Activated naive CD8-positive, alpha-beta T cell treated with anti-CD3 and anti-CD28 coated beads, Interleukin-2, amount 10 ng/mL, durations not matched to agents 7 days and 5 days (primary cell): ENCODE data around the gene PAX5. TPM values are rescaled to one million over a fixed set of nuclear protein-coding genes. Genes with fewer than 3 reads are reported as not detected.

Source experiments
- ATAC-seq: fragments of 150-1000 bp; cut with Tn5 transposase; one replicate; pipeline ENCODE4 v1.10.0; 2021; ENCODE audit warnings: low read depth, moderate library complexity
- POLR2A ChIA-PET: fragments of 350-600 bp; sonication (Branson Sonifier 250); formaldehyde crosslinking; loops from one replicate; lab custom pipeline; 2021; ENCODE audit warnings: antibody characterized with exemption; lab: Charles Lee
- DNase-seq: peaks from one replicate; pipeline ENCODE4 v3.0.0; 2021
- H3K27ac Mint-ChIP-seq: one replicate; pipeline ENCODE4 v1.8.0; 2022; ENCODE audit warnings: mild to moderate bottlenecking, mixed read lengths
- H3K27me3 Mint-ChIP-seq: one replicate; pipeline ENCODE4 v1.8.0; 2022; ENCODE audit warnings: mild to moderate bottlenecking, moderate library complexity, mixed read lengths
- H3K36me3 Mint-ChIP-seq: one replicate; pipeline ENCODE4 v1.8.0; 2021; ENCODE audit warnings: mild to moderate bottlenecking, mixed read lengths
- H3K4me1 Mint-ChIP-seq: one replicate; pipeline ENCODE4 v1.8.0; 2021; ENCODE audit warnings: mixed read lengths
- H3K4me3 Mint-ChIP-seq: one replicate; pipeline ENCODE4 v1.8.0; 2022; ENCODE audit warnings: mild to moderate bottlenecking, moderate library complexity, mixed read lengths
- H3K9me3 Mint-ChIP-seq: one replicate; pipeline ENCODE4 v1.8.0; 2021; ENCODE audit warnings: mixed read lengths
- total RNA-seq, 2 experiments: library from RNA; stranded (reverse); gene quantifications; one replicate each; pipeline ENCODE4 v1.2.3, GENCODE V29; 2021

Gene PAX5
- total RNA-seq, 2 experiments from 2014 or later, result 0.89 to 1.1 TPM

DNA sequence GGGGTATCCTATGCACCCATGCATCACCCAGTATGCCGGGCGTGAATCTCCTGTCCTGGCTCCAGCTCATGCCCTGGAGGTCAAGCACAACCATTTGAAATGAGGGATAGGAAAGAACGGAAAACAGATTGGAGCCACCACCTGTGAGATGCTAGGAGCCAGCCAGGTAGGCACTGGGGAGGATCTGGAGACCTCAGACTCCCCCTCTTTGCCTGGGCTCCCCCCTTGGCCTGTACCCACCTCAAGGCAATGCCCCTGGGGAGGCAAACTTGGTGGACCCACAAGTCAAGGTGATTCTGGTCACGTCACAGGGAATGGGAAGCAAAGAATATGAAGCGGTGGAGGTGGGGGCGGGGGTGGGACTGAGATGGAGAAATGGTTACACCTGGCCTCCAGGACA is 92.6 kb downstream of the PAX5 start:
- Mint-ChIP-seq H3K9me3 (no peaks in the 10 kb centered on the region), H3K27ac (no peak overlapping the region), H3K27me3 (peaks cover 21% of the 10 kb centered on the region), H3K36me3 (no peaks in the 10 kb centered on the region), H3K4me1 (no peaks in the 10 kb centered on the region), H3K4me3 (no peak overlapping the region)
- ATAC-seq, result no peak
- POLR2A ChIA-PET, result no interaction called here
- DNase-seq, result no peak

DNA sequence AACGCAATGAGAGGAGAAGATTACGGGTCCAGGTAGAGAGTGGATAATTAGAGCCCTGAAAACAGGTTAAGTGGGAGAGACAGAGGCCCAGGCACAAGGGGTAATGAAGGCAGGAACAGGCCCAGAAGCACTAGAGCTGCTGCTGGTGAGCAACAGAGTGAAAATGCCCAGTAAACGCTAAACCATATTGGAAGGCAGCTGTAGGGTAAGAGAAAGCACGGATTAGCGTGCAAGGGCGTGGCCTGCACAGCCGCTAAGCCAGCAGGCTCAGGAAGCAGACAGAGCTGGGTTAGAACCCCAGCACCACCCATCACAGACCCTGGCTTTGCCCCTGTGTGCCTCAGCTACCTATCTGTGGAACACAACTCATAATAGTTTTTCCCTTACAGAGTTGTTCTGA is 93.2 kb downstream of the PAX5 start:
- Mint-ChIP-seq H3K27me3 (peaks cover 17% of the 10 kb centered on the region), H3K4me1 (no peaks in the 10 kb centered on the region), H3K27ac (no peak overlapping the region), H3K4me3 (no peak overlapping the region), H3K36me3 (no peaks in the 10 kb centered on the region), H3K9me3 (no peaks in the 10 kb centered on the region)
- DNase-seq (no peak), ATAC-seq (no peak)
- POLR2A ChIA-PET, result no interaction called here

DNA sequence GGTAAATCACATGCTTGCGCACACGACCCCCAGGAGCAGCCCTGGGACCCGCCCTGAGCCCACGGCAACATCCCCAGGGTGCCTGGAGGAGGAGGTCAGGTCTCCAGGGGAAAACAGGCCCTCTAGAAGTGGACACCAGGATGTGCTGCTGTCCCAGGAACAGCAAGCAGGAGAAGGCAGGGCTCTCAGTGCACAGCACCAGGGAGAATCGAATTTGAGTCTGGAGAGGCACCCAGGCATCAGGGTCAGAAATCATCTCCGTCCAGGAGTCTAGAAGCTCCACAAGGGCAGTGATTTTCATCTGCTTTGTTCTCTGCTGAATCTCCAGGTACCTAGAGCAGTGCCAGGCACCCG is 93.6 kb downstream of the PAX5 start:
- no peak for ATAC-seq
- Mint-ChIP-seq H3K27me3 (peaks cover 17% of the 10 kb centered on the region), H3K4me1 (no peaks in the 10 kb centered on the region), H3K36me3 (no peaks in the 10 kb centered on the region), H3K4me3 (no peak overlapping the region), H3K27ac (no peak overlapping the region), H3K9me3 (no peaks in the 10 kb centered on the region)
- POLR2A ChIA-PET, result no interaction called here
- no peak for DNase-seq

DNA sequence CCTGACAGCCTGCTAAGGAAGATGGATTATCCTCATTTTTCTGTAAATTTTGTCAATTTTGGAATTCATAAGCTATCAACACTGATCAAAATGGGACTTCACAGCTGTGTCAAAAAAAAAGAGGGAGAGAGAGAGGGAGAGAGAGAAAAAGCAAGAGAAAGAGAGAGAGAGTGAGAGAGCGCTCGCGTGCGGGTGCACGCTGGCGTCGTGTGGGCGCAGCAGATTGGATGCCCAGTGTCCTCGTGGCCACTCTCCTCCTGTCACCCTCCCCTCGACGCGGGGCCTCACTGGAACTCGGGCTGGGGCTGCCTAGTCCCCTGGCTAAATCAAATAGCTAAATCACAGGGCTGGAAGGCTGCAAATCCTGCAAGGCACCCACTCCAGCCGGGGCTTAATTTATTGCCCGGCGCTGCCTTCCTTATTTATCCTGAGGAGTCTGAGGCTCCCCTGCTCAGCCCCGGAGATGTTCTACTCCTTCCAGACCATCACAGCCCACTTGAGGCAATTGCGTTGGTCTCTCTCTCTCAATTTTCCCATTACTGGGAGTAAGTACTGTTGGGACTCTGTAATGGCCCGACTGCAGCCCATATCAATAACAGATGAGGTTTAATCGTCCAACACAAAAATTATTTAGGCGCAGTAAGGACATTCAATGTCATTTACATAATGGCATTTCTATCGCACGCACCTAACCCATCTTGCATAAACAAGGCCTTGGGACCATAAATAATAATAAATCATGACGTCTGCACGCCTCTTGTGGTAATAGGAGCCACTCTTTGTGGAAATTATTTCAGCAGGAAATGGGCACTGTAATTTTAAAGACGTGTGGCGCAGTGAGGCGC is 94.2 kb downstream of the PAX5 start:
- no peak for DNase-seq
- no peak overlapping the region for H3K4me3 Mint-ChIP-seq
- peaks cover 17% of the 10 kb centered on the region for H3K27me3 Mint-ChIP-seq
- no peaks in the 10 kb centered on the region for H3K9me3 Mint-ChIP-seq
- ATAC-seq, result no peak
- no peak overlapping the region for H3K27ac Mint-ChIP-seq
- POLR2A ChIA-PET, result no interaction called here
- H3K4me1 Mint-ChIP-seq, result no peaks in the 10 kb centered on the region
- H3K36me3 Mint-ChIP-seq, result no peaks in the 10 kb centered on the region

DNA sequence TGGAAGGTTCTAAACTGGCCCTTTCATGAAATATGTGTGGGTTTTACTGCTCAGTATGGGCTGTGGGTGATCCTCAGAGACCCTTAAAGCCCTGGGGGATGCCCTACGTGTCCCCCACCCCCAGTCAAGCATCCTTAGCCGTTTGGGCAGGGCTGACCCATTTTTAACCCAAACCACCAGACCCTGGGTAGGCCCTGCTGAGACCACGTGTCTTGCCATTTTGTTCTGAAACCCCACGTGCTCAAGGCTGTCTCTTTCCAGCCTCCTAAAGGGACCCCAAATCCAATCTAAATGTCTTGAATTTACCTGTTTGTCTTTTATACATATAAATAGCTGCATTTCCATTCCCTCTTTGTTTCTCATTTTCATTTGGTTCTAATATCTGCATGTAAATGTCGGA is 94.9 kb downstream of the PAX5 start:
- H3K4me3 Mint-ChIP-seq, result no peak overlapping the region
- no peaks in the 10 kb centered on the region for H3K36me3 Mint-ChIP-seq
- H3K4me1 Mint-ChIP-seq, result no peaks in the 10 kb centered on the region
- no peak overlapping the region for H3K27ac Mint-ChIP-seq
- H3K9me3 Mint-ChIP-seq, result no peaks in the 10 kb centered on the region
- ATAC-seq, result no peak
- DNase-seq, result no peak
- POLR2A ChIA-PET, result no interaction called here
- peaks cover 17% of the 10 kb centered on the region for H3K27me3 Mint-ChIP-seq

DNA sequence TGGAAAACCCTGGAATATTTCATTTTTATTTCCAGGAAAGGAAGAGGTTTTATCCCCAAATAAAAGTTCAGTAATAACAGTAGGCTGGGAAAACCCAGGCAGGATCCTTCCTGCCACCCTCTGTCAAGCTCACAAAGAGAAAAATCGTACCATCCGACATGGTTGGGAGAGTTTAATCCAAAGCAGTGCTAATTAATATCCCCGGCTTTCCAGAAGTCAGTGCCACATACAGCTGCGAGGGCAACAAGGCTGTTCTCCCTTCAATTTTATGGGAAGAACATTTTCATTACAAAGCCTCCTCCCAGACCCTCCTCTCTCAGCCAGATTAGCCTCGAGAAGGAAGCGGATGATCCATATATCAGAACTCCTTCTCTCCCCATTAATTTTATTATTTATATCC is 95.5 kb downstream of the PAX5 start:
- H3K36me3 Mint-ChIP-seq, result no peaks in the 10 kb centered on the region
- no peak overlapping the region for H3K4me3 Mint-ChIP-seq
- POLR2A ChIA-PET, result no interaction called here
- H3K27ac Mint-ChIP-seq, result no peak overlapping the region
- peaks cover 17% of the 10 kb centered on the region for H3K27me3 Mint-ChIP-seq
- no peak for DNase-seq
- no peaks in the 10 kb centered on the region for H3K4me1 Mint-ChIP-seq
- no peaks in the 10 kb centered on the region for H3K9me3 Mint-ChIP-seq
- ATAC-seq, result no peak

DNA sequence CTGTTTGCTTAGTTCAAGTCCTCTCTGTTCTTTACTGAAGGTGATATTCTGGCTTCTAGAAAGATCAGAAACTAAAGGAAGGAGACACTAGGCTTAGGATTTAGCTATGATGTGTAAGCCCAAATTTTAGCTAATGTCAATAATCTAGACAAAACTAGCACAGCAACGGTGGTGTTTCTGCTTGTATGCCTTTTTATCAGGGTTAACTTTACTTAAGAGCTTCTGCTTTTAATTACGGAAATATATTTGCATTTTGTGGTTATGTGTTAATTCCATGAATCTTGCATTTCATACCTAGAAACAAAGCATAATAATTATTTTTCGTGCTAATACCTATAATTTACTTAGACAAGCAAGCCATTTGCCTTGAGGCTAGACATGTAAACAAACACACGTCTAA is 96.1 kb downstream of the PAX5 start:
- no peak for ATAC-seq
- DNase-seq, result no peak
- no peaks in the 10 kb centered on the region for H3K36me3 Mint-ChIP-seq
- POLR2A ChIA-PET, result no interaction called here
- H3K27ac Mint-ChIP-seq, result no peak overlapping the region
- H3K4me1 Mint-ChIP-seq, result no peaks in the 10 kb centered on the region
- H3K9me3 Mint-ChIP-seq, result no peaks in the 10 kb centered on the region
- H3K27me3 Mint-ChIP-seq, result peaks cover 17% of the 10 kb centered on the region
- no peak overlapping the region for H3K4me3 Mint-ChIP-seq

DNA sequence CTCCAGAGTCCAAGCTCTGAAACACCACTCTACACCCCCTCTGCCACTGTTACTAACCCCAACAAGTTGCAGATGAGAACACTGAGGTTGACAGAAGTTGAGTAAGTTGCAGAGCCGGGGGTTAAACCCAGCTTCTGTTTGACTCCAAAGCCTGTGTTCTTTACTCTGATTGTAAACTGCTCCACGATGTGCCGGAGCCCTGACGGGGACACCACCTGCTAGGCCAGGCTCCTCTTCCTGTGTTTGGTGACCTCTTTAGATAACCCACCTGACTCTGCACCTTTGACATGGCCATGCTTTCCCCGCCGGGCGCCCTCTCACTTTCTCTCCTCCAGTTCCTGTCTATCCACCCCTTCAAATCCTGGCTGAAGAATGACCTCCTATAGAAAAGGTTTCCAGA is 96.7 kb downstream of the PAX5 start:
- no peak overlapping the region for H3K4me3 Mint-ChIP-seq
- POLR2A ChIA-PET, result no interaction called here

DNA sequence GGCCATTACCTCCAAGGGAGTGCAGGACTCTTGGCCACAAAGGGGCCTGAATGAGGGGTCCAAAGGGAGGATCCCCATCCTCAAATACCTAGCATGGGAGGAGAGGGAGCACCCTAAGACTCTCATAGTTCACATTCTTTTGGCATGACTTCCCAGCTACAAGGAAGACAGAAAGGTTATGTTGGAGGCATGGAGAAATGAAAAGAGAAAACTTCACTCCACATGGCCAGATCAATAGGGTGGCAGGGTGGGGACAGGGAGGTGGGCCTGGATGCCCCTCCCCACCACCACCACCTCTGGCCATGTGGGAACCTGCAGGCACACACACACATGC is 97.6 kb downstream of the PAX5 start:
- DNase-seq, result no peak
- Mint-ChIP-seq H3K27ac (no peak overlapping the region), H3K4me3 (no peak overlapping the region), H3K36me3 (no peaks in the 10 kb centered on the region), H3K4me1 (no peaks in the 10 kb centered on the region), H3K27me3 (peaks cover 19% of the 10 kb centered on the region), H3K9me3 (peaks cover 4% of the 10 kb centered on the region)
- POLR2A ChIA-PET, result no interaction called here
- no peak for ATAC-seq

More for the DNA sequence above, 96.7 kb downstream of the PAX5 start:
- H3K4me1 Mint-ChIP-seq, result no peaks in the 10 kb centered on the region
- no peaks in the 10 kb centered on the region for H3K36me3 Mint-ChIP-seq
- no peak for ATAC-seq
- no peak for DNase-seq
- peaks cover 17% of the 10 kb centered on the region for H3K27me3 Mint-ChIP-seq
- H3K27ac Mint-ChIP-seq, result no peak overlapping the region
- peaks cover under 1% of the 10 kb centered on the region for H3K9me3 Mint-ChIP-seq

DNA sequence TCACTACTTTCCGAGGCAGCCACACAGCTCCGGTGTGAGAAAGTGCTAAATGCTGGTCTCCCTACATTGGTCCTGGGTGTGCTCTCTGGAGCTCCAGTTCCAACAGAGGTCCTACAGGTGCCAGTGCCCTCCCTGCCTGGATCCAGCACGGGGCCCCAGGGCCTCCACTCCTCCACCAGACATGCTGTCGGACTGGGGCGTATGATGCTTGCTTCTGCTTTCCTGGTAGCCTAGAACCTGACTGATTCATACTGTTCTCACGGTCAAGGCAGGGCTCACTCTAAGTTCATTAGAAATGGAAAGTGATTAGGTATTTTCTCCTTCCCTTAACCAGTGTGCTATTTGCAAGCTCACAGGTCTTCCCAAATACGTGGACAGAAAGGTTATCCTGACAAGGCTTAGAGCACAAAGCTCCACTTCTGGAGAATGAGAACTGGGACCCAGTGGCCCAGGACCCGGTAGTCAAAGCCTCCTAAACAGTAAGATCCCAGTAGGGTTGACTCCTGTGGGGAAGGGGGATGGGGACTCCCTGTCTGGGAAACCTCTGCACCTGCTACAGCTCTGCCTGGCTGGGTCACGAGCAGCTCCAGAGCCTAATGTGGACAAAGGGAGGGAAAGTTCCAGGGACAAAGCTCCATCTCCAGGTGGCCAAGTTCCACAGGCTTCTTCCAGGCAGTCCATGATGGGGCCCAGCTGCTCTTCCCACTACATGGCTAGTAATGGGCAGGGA is 98.1 kb downstream of the PAX5 start:
- H3K4me3 Mint-ChIP-seq, result no peak overlapping the region
- POLR2A ChIA-PET, result no interaction called here
- no peaks in the 10 kb centered on the region for H3K4me1 Mint-ChIP-seq
- no peak for ATAC-seq
- peaks cover 19% of the 10 kb centered on the region for H3K27me3 Mint-ChIP-seq
- no peak for DNase-seq
- no peaks in the 10 kb centered on the region for H3K36me3 Mint-ChIP-seq
- no peak overlapping the region for H3K27ac Mint-ChIP-seq
- H3K9me3 Mint-ChIP-seq, result peaks cover 4% of the 10 kb centered on the region

DNA sequence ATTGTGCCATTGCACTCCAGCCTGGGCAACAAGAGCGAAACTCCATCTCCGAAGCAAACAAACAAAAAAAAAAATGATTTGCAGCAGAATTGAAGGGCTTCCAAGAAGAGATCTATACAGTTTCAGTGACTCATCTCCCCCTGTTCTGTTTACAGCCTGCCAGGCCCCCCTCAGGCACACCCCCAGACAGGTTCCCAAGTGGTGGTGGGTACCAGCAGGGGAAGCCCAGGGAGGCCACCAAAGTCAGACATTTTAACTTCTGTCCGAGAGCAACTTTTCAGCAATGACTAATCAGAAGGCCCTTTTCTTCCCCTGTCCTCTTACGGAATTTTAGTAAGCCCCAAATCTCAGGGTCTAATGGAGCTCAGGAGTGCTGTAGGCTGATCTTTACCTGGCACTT is 98.7 kb downstream of the PAX5 start:
- peaks cover 19% of the 10 kb centered on the region for H3K27me3 Mint-ChIP-seq
- peaks cover 4% of the 10 kb centered on the region for H3K9me3 Mint-ChIP-seq
- no peak overlapping the region for H3K4me3 Mint-ChIP-seq
- no peak for DNase-seq
- POLR2A ChIA-PET, result no interaction called here
- H3K27ac Mint-ChIP-seq, result no peak overlapping the region
- H3K4me1 Mint-ChIP-seq, result no peaks in the 10 kb centered on the region
- H3K36me3 Mint-ChIP-seq, result no peaks in the 10 kb centered on the region
- no peak for ATAC-seq

DNA sequence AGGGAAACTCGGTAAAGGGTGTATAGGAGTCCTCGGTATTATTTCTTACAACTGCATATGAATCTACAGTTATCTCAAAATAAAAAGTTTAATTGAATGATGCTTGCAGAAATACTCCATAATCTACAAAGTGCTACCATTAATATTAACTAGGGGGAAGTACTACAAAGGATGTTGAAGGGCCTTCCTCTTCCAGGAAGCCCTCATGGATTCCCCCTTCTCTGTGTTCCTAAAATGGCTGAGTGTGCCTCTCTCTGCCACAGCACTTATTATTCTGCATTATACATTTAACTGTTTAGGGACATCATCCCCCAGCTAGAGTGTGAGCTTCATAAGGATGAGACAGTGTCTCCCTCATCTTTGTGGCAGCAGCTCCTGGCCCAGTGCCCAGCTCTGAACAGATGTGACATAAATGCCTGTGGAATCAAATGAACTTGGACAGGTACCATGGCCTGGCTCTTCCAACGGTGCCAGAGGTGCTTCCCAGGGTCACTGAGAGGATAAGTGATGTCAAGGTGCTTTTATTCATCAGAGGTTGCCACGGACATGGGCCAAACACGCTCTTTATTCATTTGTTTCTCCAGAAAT is 99.5 kb downstream of the PAX5 start:
- no peak overlapping the region for H3K4me3 Mint-ChIP-seq
- H3K4me1 Mint-ChIP-seq, result no peaks in the 10 kb centered on the region
- H3K9me3 Mint-ChIP-seq, result peaks cover 4% of the 10 kb centered on the region
- POLR2A ChIA-PET, result no interaction called here
- no peak for ATAC-seq
- DNase-seq, result no peak
- no peaks in the 10 kb centered on the region for H3K36me3 Mint-ChIP-seq
- H3K27me3 Mint-ChIP-seq, result peaks cover 21% of the 10 kb centered on the region
- H3K27ac Mint-ChIP-seq, result no peak overlapping the region

DNA sequence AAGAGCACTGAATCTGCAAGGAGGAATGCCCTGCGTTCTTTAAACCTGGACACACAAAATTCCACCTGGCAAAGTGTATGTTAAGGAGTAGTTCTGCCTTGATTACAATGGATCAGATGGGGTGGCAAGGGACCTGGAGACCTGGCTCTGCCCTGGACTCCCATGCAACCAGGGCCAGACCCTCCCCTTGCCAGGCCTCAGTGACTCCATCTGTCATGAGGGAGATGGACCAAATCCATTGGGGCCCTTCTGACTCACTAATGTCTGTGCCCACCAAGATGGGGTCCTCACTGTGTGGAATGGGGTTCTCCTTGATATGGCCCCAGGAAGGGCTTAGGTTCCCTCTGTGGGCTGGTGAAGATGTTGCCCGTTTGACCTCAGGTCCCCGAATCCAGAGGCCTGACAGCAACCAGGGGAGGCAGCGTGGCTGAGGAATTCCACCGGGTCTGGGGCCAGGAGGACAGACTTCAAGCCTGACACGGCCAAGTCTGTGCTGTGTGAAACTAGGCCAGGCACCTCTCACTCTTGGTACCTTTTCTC is 100.3 kb downstream of the PAX5 start:
- Mint-ChIP-seq H3K27me3 (peaks cover 14% of the 10 kb centered on the region), H3K9me3 (peaks cover 4% of the 10 kb centered on the region)
- ATAC-seq, result no peak

DNA sequence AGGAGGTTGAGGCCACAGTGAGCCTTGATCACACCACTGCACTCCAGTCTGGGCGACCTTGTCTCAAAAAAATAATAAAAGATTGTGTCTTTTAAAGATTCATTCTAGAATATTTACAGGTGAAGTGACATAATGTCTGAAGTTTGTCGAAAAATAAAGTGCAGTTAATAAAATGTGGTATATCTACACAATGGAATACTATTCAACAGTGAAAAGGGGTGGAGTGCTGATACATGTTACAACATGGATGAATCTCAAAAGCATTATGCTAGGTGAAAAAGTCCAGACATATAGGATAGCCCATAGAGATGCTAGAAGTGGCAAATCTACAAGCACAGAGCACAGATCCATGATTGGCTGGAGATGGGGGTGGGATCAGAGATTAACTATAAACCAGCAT is 101.9 kb downstream of the PAX5 start:
- Mint-ChIP-seq H3K36me3 (no peaks in the 10 kb centered on the region), H3K4me1 (peaks cover 12% of the 10 kb centered on the region)
- ATAC-seq, result no peak

More for the DNA sequence above, 100.3 kb downstream of the PAX5 start:
- Mint-ChIP-seq H3K27ac (no peak overlapping the region), H3K4me1 (peaks cover 7% of the 10 kb centered on the region), H3K36me3 (no peaks in the 10 kb centered on the region), H3K4me3 (no peak overlapping the region)
- POLR2A ChIA-PET, result no interaction called here
- no peak for DNase-seq

More for the DNA sequence above, 101.9 kb downstream of the PAX5 start:
- H3K9me3 Mint-ChIP-seq, result peaks cover 4% of the 10 kb centered on the region
- peaks cover 12% of the 10 kb centered on the region for H3K27me3 Mint-ChIP-seq
- H3K4me3 Mint-ChIP-seq, result no peak overlapping the region
- POLR2A ChIA-PET, result no interaction called here
- no peak overlapping the region for H3K27ac Mint-ChIP-seq
- DNase-seq, result no peak
